IPS DF 19.7 (cell line): ENCODE measurements around the gene C16orf96.

Experiments used
- DNase-seq: peaks from one replicate; pipeline ENCODE4 v3.0.0-alpha.2; 2013; ENCODE audit warnings: low read depth, low spot score

The C16orf96 gene

DNA sequence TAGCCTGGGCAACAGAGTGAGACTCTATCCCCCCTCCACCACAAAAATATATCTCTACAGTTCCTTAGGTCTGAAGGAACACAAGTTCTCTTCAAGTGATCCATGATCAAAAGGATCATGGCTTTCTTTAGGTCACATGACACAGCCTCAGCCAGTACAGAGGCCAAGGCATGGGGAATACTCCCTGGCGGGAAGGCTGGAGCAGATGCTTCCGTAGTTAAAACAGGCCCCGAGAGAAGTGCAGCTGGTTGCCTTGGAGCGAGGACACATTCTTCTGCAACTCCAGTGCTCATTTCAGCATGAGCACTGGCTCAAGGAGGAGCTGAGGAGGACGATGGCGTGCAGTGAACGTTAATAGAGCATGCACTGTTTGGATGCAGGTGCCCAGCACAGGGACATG lies 31.1 kb upstream of the C16orf96 start:
- DNase-seq = no peak

DNA sequence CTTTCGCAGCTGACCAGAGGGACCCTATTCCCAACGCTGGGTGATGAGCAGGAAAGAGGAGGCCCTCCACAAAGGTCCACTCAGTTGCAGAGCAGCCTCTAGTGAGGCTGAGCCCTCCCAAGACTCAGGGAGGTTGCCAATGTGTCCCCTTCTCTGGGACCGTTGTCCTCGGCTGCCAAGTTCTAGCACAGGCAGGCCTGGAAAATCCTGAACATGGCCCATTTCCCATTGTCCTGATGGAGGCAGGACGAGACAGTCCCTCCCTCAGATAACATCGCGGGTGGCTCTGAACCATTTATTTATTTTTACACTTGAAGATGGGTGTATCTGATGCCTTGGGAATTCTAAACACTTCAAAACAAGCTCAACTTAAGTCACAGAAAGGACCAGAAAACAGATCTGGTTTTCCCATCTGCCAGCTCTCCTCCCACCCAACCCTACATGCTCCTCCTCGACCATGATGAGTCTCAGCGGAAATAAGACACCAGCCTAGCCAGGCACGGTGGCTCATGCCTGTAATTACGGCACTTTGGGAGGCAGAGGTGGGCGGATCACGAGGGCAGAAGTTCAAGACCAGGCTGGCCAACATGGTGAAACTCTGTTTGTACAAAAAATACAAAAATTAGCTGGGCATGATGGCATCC lies 30.4 kb upstream of the C16orf96 start:
- no peak for DNase-seq

DNA sequence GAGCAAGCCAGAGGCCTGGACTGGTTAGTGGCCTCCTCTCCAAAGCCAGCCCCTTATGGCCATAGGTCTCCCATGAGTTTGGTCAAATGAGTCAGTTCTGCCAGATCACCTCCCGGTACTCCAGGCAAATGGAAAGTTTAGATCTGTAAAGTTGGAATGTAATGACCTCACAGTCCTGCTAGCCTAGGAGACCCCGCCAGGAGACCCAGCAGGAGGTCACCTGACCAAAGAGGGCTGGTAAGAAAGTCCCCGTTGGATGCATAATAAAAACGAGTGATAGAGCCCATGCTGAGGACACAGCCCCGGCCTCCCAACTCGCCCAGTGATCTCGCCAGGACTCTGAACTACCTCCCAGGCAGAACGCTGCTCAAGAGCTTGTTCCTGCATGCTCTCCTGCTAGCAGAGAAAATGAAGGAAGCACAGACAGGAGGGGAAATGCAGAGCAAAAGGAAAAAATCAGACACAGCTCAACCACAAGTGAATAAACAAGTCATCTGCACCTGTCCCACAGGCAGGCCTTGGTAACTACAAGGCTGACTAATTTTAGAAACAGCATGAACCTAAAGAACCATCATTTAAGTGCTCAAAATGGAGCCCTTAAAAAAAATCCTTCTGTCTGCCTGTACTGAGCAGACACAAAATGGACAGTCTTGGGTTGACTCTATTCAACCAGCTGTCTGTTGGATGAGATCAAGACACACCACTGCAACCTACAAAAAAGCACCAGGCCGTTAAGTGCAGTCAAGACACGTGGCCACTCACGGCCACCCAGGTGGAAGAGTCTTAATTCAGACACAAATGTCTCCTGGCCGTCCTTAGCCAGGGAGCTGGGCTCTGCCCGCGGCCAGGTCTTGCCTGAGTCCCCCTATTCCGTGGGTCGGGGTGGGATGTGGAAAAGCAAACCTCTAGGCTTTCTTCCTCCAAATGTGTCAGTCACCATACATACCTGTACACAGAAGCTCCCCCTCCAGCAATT lies 26.8 kb upstream of the C16orf96 start:
- peak; percentile 80 for DNase-seq

DNA sequence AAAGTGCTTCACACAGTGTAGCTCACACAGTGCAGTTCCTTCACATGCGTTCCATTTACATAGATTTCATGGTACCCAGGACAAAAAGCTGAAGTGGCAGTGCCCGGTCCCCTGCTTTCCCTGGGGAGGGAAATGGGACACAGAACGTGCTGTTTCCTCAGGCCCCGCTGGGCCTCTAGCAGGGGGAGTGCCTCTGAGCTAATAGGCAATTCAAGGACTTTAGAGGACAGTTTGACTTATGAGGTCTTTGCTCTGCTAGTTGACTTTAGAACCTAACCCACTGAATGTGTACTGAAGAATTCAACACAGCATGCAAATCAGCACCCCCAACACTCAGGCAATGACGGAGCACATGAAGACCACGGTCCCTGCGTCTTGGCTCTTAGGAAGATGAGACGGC lies 24.3 kb upstream of the C16orf96 start:
- no peak for DNase-seq

DNA sequence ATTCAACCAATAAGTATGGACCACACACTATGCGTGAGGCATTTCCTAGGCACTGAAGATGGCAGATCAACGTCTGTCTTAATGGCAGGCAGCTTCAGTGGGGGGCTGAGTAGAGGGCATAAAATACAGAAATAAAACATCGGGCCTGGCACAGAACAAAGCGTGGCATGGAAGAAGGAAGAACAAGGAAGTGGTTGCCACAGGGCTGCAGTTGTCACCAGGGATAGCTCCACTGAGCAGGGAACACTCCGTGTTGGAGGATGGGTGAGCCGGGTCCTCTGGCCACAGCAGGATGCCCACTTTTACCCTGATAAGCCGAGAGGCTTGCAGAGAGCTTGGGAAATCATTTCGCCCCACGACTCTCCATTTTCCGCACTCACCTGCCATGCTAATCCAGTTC lies 23.9 kb upstream of the C16orf96 start:
- DNase-seq = no peak

DNA sequence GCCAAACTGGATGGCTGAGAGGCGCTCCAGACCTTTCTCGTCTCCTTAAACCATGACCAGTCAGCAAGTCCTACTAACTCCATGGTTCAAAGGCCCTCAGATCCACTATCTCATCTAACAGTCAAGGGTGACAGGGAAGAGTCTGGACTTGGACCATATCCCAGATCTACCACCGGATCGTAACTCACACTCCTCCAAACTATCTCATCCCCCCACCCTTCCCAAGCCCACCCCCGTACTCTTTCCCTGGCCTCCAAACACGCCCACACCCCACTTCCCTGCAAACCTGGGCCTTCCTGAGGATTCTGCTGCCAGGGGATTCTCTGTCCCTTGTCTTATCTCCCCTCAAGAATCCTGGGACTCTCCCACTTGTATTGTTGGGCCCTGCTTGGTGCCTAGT lies 22.6 kb upstream of the C16orf96 start:
- no peak for DNase-seq

DNA sequence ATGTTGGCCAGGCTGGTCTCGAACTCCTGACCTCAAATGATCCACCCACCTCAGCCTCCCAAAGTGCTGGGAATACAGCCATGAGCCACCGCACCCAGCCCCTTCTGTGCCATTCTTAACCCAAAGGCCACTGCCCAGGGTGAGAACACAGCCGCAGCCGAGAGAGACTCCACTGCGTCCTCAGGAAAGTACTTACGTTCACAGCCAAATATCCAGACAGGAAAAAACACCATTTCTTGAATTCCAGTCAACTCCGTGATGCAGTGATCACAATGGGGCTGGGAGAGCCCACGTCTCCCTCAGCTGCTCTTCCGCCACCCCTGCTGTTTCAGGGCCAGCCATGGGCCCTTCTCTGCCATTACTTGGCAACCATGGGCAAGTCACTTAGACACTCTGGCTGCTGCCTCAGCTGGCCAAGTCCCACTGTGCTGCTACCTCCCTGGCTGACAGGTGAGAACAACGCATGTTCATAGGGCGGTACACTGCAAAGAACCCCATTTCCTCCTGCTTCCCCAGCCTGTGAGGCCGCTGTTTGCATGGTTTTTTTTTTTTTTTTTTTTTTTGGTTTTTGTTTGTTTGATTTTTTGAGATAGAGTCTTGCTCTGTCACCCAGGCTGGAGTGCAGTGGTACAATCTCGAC lies 21.9 kb upstream of the C16orf96 start:
- DNase-seq = no peak

DNA sequence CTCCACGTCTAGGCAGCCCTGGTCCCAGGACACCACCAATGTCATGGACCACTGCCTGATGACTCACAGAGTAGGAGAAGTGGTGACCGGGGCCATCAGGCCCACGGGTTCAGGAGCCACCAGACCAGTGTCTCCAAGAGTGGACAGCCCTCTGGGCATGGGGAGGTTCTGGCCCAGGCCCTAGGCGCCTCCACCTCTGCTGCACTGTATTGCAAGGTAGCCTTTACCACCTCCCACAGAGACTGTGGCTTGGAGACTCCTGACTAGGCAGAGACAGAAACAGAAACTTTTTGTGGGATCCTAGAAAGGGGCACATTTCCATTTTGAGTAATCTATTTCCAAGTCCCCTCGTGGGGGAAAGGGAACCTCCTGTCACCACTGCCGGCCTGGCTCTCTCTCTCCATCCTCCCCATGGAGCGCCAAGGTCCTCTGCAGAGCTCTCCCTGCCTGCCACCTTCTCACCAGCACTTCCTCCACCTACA lies 20.5 kb upstream of the C16orf96 start:
- DNase-seq = no peak

DNA sequence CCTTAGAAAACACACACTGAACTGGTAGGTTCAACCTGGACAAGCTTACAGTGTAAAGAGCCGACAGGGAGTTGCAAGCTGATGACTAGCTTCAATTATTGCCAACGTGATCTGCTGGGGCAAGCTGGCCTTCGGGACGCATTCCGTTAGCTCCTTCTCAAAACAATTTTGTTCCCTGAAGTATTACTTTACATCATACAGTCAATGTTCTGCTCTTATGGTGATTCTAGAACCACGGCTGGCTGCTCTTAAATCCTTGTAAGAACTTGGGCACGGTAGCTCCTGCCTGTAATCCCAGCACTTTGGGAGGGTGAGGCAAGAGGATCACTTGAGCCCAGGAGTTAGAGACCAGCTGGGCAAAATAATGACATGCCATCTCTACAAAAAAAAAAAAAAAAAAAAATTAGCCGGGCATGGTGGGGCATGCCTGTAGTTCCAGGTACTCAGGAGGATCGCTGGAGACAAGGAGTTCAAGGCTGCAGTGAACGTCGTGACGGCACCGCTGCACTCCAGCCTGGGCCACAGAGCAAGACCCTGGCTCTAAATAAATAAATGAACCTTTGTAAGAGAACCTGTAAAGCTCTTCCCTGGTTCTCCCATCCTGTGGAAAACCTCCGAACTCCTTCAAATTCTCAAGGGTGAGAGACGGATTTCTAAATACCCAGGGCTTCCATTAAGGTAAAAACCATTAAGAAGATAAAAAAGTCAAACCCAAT lies 19.6 kb upstream of the C16orf96 start:
- no peak for DNase-seq

DNA sequence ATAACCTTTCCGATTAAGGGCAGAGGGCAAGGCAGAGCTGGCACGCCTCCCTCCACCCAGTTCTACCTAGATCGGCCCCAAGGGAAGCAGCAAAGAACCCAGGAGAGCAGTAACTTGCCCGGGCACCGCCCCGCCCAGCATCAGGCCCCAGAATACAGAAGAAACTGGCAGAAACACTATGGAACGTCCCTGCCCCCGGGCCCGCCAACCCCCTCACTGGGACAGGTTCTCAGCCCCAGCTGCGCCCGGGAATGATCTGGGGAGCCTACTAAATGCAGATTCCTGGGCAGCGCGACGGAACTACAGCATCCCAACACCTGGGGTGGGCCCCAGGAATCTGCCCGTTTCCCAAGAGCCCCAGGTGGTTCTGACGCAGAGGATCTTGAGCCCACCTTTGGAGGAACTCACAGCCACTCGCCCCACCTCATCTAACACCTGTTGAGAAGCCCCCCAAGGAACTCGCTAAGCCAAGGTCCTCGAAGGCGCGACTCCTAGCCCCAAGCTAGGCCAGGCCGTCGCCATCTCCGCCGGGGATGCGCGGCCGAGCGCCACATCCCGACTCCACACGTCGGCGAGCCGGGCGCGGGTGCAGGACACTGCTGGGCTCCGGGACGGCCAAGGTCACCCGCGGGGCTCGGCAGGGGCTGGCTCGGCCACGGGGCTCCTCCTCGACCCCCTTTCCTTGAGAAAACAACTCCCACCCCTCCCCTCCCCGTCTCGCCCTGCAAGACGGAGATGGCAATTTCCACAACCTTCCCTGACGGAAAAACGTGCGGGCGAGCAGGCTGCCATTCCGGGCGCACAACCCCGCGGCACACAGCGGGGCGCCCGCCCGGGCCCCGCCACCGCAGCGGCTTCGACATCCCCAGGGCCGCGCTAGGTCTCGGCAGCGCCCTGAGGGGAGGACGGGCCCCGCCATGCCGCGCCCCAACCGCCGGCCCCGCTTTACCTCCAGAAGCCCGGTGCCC lies 18.5 kb upstream of the C16orf96 start:
- DNase-seq = peak; percentile 48

DNA sequence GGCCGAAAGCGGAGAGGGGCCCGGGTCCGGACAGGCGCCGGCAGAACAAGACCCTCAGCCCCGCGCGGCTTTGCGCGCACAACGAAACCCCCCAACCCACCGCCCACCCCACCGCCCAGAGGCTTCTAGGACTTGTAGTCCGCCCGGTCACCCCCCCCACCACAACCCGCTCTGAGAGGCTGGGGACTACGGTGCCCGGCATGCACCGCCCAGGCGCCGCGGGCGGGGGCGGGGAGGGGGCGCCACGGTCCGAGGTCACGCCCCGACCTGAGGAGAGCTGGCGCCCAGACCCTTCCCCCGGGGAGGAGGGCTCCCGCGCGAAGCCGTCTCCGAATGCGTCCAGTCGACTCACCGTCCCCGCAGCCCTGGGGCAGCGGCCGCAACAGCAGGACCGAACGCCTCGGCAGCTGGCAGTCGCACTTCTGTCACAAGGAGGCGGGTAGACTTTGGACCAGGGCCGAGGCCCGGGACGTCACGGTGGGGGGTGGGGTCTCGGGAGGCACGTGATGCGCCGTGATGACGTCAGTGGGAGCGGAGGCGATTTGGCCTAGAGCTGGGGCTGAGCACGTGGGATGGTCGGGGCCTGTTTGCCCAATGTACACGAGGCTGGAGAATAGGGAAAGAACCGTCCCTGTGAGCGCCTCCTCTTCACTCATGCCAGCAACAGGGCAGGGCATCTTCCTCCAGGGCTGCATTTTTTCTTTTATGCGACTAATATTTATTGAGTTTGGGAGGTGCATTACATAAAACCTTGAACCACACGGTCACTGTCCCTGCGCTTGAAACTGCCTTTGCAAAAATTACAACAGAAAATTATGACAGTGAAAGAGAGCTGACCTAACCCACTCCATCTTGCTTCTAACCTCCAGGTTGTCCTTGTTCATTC lies 17.5 kb upstream of the C16orf96 start, which contains the start of gene CDIP1:
CDIP1 (minus strand) TSS at position 424 of the 886 bp plus-strand sequence. CDS start 24,643 bp downstream, outside the sequence.
- DNase-seq = peak; percentile 88

DNA sequence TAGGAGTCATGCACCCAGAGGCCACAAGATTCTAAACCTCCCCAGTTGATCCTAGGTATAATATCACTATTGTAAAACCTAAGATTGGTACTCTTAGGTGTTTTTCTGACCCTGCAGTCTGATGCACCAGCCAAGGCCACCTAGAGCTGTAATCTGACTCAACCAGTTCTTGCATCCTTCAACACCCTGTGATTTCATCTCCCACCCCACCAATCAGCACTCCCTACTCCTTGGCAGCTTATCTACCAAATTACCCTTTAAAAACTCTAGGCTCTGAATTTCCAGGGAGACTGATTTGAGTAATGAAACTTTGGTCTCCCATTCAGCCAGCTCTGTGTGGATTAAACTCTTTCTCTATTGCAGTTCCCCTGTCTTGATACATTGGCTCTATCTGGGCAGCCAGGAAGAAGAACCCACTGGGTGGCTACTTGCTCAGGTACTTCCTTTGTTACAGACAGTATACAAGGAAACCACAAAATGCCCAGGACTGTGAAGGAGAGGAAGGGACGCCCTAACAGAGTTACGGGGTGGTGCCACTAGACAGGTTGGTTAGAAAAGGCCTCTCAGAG lies 16.3 kb upstream of the C16orf96 start:
- no peak for DNase-seq

DNA sequence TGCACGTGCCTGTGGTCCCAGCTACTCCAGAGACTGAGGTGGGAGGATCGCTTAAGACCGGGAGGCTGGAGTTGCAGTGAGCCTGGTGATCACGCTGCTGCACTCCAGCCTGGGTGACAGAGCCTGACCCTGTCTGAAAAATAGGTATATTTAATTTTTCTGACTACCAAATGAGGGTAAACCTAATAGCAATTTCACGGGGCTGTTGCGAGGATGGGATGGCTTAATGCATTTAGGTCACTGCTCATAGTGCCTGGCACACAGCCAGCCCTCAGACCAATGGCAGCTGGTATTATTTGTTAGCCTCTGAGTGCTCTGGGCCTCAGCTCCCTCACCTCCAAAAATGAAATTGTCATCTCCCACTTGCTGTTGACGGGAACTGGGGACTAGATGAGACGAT lies 11.7 kb upstream of the C16orf96 start:
- no peak for DNase-seq

DNA sequence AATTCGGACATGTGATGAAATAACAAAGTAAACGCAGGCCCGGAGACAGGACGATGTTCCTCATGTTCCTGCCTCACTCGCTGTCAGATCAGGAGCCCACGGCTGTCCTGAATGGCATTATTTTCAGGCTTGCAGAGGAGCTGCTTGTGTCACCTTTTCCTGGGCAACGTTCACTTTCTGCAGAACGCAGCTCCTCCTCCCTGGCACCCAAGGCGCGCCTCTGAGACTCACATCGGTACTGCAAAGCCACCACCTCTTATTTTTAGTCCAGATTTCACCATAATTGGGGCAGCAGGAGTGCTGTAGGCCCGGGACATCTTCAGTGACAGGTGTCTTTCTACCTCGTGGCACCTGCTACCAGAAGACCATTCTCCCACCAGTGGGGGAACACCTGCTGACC lies 8.0 kb upstream of the C16orf96 start:
- DNase-seq = no peak

DNA sequence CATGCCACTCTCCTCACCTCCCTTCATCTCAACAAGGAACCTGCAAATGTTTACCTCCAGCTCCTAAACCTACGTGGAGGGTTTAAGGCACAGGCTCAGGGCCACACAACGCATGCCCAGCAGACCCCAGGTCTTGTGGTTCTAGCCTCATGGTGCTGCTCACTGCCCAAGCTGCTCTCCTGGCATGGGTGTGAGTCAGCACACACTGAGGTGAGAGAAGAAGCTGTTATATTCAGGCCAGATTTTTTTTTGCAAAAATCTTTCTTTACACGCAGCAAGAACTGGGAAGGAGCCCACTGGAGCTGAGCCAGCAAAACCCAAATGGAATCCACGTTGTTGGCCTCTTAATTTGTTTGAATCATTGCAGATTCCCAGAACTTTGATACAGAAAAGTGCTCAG lies 5.5 kb upstream of the C16orf96 start:
- DNase-seq = no peak

DNA sequence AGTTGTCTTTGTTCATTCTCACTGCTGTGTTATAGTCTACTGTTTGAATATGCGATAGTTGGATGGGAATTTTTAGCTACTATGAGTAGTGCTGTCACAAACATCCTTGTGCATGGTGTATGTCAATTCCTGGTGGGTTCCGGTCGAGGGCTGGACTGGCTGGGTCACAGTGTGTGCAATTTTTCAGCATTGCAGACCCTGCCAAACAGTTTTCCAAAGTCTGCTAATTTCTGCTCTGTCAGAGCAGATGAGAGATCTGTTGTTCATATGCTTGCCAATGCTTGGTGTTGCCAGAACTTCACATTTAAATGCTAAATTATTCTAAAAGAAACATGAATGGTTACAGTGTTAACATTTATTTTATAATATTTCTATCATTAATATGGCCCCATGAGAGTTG lies 3.6 kb upstream of the C16orf96 start:
- no peak for DNase-seq

DNA sequence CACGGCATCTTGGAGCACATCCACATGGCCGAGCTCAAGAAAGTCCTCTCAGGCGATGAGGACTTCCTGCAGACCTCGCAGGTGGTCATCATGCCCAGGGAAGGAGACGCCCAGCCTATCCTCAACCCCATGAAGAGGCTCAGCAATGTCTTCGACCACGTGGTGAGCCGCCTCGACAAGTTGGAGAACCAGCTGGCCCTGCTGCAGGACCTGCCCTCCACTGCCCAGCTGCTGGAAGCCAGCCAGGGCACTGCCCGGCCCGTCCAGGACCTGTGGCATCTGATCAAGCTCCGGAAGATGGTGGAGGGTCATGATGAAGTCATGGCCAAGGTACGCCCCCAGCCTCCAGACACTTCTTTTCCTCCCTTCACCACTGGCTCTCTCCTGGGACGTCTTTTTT lies 440 bp downstream of the C16orf96 start:
- DNase-seq = no peak

DNA sequence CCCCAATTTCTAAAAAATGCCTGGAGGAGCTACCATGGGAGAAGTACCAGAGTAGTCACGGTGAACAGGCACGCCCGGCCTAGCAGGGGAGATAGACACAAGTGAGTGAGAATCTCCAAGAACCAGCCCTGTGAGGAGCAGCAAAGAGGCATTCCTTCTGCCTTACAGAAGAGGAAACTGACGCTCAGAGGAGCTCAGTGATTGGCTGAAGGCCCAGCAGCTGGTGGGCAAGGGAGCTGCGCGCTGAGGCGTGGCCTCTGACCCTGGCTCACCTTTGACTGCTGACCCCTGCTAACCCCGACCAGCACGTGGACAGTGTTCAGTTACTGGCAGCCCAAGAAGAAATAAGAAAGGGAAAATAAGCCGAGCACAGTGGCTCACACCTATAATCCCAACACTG lies 1.8 kb downstream of the C16orf96 start:
- no peak for DNase-seq

DNA sequence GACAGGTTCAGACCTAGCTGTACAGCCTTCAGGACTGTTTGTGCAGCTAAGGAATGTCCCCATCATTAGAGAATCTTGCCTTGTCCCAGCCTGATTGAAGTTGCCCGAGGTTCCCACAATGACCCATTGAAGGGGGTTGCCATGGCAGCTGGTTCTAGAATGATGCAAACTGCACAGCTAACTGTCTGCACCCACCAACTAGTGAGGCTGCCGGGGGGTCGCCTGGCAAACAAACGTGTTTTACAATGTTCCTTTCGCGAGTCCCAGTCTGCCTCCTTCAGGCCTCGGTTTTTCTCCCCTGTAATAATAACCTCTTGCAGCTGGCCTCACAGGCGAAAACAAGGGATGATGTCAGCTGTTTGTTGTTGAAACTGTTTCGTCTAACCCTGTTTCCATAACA lies 5.5 kb downstream of the C16orf96 start:
- no peak for DNase-seq
